ENCODE measurements around the gene IRX4.

IRX4 gene

DNA sequence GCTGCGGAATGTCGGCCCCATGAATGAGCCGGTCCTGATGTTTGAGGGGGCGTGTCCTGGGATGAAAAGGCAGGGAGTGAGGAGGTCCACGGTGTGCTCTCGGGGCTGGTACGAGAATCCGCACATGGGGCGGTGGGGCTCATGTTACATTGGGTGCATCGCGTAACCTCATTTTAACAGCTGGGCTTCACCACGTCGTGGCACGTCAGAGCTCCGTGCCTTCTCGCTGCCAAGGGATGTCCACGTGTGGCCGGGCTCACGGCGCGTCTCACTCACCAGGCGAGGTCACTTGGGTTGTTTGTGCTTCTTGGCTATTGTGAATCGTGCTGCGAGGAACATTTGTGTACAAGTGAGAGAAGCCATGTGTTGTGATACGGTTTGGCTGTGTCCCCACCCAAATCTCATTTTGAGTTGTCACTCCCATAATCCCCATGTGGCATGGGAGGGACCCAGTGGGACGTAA lies 29.1 kb upstream of the IRX4 start:
- TF ChIP-seq TCF4 (CRISPR knock-in tag; IDR thresholded peaks at IDR 0.05; ENCODE audit: borderline replicate concordance): no peak
- no peak for TF ChIP-seq ARNTL (CRISPR knock-in tag; IDR thresholded peaks at IDR 0.05; ENCODE audit: borderline replicate concordance, low read depth)
- no peak for TF ChIP-seq SNAI2 (CRISPR knock-in tag; IDR thresholded peaks at IDR 0.05)
- no peak for TF ChIP-seq ZNF565 (CRISPR knock-in tag; conservative IDR thresholded peaks at IDR 0.05; ENCODE audit: low read depth)
- no peak for TF ChIP-seq TOX (CRISPR knock-in tag; IDR thresholded peaks at IDR 0.05; ENCODE audit: borderline replicate concordance)
- no peak for TF ChIP-seq ZC3H10 (CRISPR knock-in tag; IDR thresholded peaks at IDR 0.05)
- TF ChIP-seq OSR1 (CRISPR knock-in tag; IDR thresholded peaks at IDR 0.05): no peak
- no peak for TF ChIP-seq PPARA (CRISPR knock-in tag; IDR thresholded peaks at IDR 0.05; ENCODE audit: borderline replicate concordance)
- TF ChIP-seq, protein P1, sequence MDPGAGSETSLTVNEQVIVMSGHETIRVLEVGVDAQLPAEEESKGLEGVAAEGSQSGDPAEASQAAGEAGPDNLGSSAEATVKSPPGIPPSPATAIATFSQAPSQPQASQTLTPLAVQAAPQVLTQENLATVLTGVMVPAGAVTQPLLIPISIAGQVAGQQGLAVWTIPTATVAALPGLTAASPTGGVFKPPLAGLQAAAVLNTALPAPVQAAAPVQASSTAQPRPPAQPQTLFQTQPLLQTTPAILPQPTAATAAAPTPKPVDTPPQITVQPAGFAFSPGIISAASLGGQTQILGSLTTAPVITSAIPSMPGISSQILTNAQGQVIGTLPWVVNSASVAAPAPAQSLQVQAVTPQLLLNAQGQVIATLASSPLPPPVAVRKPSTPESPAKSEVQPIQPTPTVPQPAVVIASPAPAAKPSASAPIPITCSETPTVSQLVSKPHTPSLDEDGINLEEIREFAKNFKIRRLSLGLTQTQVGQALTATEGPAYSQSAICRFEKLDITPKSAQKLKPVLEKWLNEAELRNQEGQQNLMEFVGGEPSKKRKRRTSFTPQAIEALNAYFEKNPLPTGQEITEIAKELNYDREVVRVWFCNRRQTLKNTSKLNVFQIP (CRISPR knock-in tag; IDR thresholded peaks at IDR 0.05; ENCODE audit: borderline replicate concordance, low read depth): no peak
- TF ChIP-seq, protein P2, sequence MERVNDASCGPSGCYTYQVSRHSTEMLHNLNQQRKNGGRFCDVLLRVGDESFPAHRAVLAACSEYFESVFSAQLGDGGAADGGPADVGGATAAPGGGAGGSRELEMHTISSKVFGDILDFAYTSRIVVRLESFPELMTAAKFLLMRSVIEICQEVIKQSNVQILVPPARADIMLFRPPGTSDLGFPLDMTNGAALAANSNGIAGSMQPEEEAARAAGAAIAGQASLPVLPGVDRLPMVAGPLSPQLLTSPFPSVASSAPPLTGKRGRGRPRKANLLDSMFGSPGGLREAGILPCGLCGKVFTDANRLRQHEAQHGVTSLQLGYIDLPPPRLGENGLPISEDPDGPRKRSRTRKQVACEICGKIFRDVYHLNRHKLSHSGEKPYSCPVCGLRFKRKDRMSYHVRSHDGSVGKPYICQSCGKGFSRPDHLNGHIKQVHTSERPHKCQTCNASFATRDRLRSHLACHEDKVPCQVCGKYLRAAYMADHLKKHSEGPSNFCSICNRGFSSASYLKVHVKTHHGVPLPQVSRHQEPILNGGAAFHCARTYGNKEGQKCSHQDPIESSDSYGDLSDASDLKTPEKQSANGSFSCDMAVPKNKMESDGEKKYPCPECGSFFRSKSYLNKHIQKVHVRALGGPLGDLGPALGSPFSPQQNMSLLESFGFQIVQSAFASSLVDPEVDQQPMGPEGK (CRISPR knock-in tag; IDR thresholded peaks at IDR 0.05; ENCODE audit: borderline replicate concordance): no peak
- TF ChIP-seq GLIS3 (CRISPR knock-in tag; IDR thresholded peaks at IDR 0.05): no peak
- TF ChIP-seq, protein P3, sequence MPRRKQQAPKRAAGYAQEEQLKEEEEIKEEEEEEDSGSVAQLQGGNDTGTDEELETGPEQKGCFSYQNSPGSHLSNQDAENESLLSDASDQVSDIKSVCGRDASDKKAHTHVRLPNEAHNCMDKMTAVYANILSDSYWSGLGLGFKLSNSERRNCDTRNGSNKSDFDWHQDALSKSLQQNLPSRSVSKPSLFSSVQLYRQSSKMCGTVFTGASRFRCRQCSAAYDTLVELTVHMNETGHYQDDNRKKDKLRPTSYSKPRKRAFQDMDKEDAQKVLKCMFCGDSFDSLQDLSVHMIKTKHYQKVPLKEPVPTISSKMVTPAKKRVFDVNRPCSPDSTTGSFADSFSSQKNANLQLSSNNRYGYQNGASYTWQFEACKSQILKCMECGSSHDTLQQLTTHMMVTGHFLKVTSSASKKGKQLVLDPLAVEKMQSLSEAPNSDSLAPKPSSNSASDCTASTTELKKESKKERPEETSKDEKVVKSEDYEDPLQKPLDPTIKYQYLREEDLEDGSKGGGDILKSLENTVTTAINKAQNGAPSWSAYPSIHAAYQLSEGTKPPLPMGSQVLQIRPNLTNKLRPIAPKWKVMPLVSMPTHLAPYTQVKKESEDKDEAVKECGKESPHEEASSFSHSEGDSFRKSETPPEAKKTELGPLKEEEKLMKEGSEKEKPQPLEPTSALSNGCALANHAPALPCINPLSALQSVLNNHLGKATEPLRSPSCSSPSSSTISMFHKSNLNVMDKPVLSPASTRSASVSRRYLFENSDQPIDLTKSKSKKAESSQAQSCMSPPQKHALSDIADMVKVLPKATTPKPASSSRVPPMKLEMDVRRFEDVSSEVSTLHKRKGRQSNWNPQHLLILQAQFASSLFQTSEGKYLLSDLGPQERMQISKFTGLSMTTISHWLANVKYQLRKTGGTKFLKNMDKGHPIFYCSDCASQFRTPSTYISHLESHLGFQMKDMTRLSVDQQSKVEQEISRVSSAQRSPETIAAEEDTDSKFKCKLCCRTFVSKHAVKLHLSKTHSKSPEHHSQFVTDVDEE (CRISPR knock-in tag; IDR thresholded peaks at IDR 0.05): no peak
- TF ChIP-seq ISL1 (CRISPR knock-in tag; IDR thresholded peaks at IDR 0.05): no peak
- no peak for TF ChIP-seq ESRRG (CRISPR knock-in tag; IDR thresholded peaks at IDR 0.05)
- TF ChIP-seq ZFP30 (CRISPR knock-in tag; IDR thresholded peaks at IDR 0.05): no peak
- TF ChIP-seq, protein P4, sequence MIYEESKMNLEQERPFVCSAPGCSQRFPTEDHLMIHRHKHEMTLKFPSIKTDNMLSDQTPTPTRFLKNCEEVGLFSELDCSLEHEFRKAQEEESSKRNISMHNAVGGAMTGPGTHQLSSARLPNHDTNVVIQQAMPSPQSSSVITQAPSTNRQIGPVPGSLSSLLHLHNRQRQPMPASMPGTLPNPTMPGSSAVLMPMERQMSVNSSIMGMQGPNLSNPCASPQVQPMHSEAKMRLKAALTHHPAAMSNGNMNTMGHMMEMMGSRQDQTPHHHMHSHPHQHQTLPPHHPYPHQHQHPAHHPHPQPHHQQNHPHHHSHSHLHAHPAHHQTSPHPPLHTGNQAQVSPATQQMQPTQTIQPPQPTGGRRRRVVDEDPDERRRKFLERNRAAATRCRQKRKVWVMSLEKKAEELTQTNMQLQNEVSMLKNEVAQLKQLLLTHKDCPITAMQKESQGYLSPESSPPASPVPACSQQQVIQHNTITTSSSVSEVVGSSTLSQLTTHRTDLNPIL (CRISPR knock-in tag; IDR thresholded peaks at IDR 0.05; ENCODE audit: low read depth): no peak
- no peak for TF ChIP-seq ZNF8 (CRISPR knock-in tag; IDR thresholded peaks at IDR 0.05)
- no peak for ATAC-seq

DNA sequence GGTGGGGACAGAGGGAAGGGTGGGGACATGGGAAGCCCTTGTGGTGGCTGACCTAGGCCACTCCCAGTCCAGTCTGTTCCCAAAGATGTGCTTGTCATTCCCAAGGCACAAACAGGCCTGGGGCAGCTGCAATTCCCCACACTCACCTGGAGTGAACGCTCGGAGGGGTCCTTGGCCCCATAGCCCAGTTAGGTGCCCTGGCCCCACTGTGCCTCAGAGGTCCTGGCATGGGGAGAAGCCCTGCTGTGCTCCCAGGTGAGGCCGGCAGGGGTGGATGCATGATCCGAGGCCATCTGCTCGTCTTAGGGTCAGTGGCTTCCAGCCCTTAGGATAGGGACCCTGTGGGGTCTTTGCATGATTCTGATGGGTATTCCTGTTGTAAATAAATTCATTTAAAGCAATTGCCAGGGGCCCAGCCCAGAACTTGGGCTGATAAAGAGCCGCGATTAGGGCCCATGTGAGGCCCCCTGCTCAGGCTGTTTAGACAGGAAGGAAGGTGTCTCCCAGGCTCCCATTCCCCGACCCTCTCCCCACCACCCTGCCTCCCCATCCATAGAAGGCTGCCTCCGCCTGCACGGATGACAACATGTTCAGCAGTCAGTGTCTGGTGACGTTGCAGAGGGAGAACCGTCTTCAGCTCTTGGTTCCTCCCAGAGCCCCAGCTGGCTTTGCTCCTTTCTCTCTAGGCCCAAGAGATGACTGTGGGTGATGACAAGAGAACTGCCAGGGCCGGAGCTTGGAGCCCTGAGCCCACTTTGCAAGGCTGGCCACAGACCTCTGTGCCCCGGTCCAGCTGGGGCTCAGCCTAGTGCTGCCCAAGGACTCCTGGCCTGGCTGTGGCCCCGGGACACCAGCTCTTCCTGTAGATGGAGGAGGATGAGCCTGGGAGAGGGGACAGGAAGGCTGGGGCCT lies 28.4 kb upstream of the IRX4 start:
- ATAC-seq: no peak
- TF ChIP-seq TCF4 (CRISPR knock-in tag; IDR thresholded peaks at IDR 0.05; ENCODE audit: borderline replicate concordance): no peak
- TF ChIP-seq, protein P3 (CRISPR knock-in tag; IDR thresholded peaks at IDR 0.05): no peak
- TF ChIP-seq ZFP30 (CRISPR knock-in tag; IDR thresholded peaks at IDR 0.05): no peak
- no peak for TF ChIP-seq RARB (CRISPR knock-in tag; IDR thresholded peaks at IDR 0.05)
- no peak for TF ChIP-seq ZFP3 (CRISPR knock-in tag; IDR thresholded peaks at IDR 0.05)
- no peak for TF ChIP-seq CSDC2 (CRISPR knock-in tag; IDR thresholded peaks at IDR 0.05)
- TF ChIP-seq OSR1 (CRISPR knock-in tag; IDR thresholded peaks at IDR 0.05): no peak
- no peak for TF ChIP-seq ZNF8 (CRISPR knock-in tag; IDR thresholded peaks at IDR 0.05)
- TF ChIP-seq ARNTL (CRISPR knock-in tag; IDR thresholded peaks at IDR 0.05; ENCODE audit: borderline replicate concordance, low read depth): no peak
- TF ChIP-seq BACH2 (CRISPR knock-in tag; IDR thresholded peaks at IDR 0.05; ENCODE audit: borderline replicate concordance): no peak
- no peak for TF ChIP-seq ESRRG (CRISPR knock-in tag; IDR thresholded peaks at IDR 0.05)
- TF ChIP-seq, protein P1 (CRISPR knock-in tag; IDR thresholded peaks at IDR 0.05; ENCODE audit: borderline replicate concordance, low read depth): no peak
- TF ChIP-seq, protein P5, sequence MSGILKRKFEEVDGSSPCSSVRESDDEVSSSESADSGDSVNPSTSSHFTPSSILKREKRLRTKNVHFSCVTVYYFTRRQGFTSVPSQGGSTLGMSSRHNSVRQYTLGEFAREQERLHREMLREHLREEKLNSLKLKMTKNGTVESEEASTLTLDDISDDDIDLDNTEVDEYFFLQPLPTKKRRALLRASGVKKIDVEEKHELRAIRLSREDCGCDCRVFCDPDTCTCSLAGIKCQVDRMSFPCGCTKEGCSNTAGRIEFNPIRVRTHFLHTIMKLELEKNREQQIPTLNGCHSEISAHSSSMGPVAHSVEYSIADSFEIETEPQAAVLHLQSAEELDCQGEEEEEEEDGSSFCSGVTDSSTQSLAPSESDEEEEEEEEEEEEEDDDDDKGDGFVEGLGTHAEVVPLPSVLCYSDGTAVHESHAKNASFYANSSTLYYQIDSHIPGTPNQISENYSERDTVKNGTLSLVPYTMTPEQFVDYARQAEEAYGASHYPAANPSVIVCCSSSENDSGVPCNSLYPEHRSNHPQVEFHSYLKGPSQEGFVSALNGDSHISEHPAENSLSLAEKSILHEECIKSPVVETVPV (CRISPR knock-in tag; IDR thresholded peaks at IDR 0.05): no peak
- TF ChIP-seq TOX (CRISPR knock-in tag; IDR thresholded peaks at IDR 0.05; ENCODE audit: borderline replicate concordance): no peak
- no peak for TF ChIP-seq GLIS3 (CRISPR knock-in tag; IDR thresholded peaks at IDR 0.05)
- TF ChIP-seq, protein P4 (CRISPR knock-in tag; IDR thresholded peaks at IDR 0.05; ENCODE audit: low read depth): no peak
